HG02623 (cell line): Measurements from ENCODE around the gene LAIR2.
"Not testable (repeated sequence)": the region's sequence is repeated elsewhere in the genome, so short reads cannot be mapped to it uniquely, and the experiment has no call there.

ENCODE experiments used
- ATAC-seq: cut with Tn5 transposase; IDR thresholded peaks from one replicate; pipeline ENCODE4 v1.9.1; 2021; ENCODE audit warnings: moderate library complexity; ENCODE audit not compliant: unreplicated experiment

LAIR2 gene

DNA sequence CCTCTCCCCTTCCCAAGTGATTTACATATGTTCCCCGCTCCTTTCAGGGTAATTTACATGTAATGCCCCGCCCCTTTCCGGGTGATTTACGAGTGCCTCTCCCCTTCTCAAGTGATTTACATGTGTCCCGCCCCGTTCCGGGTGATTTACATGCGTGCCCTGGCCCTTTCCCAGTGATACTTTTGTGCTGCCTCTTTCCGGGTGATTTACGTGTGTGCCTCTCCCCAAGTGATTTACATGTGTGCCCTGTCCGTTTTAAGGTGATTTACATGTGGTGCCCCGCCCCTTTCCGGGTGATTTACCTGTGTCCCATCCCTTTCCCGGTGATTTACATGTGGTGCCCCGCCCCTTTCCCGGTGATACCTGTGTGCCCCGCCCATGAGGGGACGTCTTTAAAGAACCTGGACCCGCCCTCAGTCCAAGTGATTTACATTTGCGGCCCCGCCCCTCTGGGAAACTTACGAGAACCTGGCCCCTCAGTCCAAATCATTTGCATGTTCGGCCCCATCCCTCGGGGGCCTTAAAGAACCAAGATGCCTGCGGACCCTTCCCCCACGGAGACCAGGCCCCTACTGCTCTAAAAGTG lies 38.5 kb upstream of the LAIR2 start:
- ATAC-seq = peak; percentile 36

DNA sequence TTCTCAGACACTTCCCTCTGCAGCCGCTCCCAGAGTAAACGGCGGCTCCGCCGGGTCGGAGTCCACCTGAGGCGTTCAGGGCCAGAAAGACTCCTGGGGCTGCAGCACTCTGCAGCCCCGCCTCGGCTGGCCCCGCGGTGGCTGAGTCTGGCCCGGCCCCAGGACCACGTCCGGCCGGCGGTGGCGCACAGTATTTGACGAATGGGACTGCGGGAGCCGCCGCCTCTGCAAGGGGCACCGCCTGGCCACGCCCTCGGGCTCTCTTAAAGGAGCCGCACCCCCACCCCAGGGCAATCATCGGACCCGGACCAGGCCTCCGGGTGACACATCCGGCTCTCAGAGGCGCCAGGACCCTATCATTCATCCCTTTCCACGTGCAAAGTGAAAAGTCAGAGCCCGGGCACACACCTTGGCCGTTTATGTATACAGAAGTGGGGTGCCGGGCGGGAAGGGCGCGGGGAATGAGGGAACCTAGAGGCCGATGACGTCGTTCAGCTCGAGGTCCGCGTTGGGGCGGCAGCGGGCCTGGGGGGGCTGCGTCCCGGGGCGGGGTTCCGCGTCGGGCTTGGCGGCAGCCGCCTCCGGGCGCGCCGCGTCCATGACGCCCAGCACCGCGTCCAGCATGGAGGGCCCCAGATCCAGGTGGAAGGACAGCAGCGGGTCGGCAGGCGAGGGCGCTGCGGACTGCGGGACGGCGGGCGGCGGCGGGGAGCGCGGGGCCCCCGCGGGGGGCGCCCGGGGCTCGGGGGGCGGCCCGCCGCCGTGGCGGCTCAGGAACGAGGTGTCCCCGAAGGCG lies 37.8 kb upstream of the LAIR2 start:
- peak; percentile 39 for ATAC-seq

DNA sequence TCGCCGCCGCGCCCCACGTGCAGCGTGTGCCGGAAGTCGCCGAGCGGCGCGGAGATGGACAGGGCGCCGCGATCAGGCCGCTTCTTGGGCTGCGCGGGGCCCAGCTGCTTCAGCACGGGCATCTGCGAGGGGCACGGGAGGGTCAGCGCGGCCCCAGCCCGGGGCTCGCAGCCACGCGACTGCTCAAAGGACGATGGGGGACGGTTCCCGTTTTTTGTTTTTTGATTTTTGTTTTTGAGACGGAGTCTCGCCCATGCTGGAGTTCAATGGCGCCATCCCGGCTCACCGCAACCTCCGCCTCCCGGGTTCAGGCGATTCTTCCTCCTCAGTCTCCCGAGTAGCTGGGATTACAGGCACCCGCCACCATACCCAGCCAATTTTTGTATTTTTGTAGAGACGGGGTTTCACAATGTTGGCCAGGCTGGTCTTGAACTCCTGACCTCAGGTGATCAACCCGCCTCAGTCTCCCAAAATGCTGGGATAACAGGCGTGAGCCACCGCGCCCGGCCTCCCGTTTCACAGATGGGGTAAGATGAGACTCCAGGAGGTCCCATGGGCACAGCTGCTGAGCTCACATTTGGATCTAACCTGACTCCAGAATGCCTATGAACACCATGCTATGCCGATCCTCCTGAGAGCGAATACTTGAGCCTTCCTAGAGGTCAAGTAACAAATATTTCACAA lies 37.1 kb upstream of the LAIR2 start:
- ATAC-seq = no peak

DNA sequence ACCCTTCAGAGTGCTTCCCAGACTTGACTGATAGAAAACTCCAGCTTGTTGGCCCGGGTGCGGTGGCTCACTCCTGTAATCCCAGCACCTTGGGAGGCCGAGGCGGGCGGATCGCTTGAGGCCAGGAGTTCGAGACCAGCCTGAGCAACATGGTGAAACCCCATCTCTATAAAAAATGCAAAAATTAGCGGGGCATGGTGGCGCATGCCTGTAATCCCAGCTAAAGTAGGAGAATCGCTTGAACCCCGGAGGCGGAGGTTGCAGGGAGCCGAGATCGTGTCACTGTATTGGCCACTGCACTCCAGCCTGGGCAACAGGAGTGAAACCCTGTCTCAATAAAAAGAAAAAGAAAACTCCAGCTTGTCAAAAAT lies 36.5 kb upstream of the LAIR2 start:
- not testable (repeated sequence) for ATAC-seq

DNA sequence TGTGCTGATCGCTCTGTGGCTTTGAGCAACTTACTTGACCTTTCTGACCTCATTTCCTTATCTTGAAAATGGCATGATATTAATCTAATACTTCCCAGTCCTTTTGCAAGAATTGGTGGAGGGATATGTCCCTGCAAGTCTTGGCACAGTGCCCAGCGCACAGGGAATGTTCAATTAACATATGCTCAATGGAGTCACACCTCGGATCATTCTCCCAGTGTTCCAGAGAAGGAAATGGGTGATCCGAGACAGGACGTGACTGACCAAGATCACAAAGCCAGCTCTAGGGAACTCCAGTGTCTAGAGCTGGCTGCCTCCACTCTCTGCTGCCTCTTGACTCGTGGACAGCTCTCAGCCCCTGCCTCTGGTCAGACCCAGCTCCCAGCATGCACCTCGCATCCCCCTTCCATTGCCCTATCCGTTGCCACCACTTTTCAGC lies 33.1 kb upstream of the LAIR2 start:
- ATAC-seq = no peak

DNA sequence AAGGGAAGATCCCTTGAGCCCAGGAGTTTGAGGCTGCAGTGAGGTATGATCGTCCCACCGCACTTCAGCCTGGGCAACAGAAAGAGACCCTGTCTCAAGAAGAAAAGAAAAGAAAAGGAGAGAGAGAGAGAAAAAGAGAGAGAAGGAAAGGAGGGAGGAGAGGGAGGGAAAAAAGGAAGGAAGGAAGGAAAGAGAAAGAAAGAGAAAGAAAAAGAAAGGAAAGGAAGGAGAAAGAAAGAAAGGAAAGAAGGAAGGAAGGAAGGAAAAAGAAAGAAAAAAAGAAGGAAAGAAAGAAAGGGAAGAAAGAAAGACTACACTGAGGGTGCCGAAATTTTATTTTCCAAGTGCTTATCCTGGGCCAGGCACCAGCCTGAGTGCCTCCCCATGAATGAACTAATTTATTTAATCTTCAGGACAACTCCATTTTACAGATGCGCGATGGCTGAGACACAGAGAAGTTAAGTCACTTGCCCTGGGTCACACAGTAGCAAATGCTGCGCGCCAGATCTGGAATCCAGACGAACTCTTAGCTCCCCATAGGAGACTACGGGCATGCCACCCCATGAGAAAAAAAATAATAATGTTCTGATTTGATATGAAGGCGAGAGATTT lies 32.2 kb upstream of the LAIR2 start:
- ATAC-seq = no peak

DNA sequence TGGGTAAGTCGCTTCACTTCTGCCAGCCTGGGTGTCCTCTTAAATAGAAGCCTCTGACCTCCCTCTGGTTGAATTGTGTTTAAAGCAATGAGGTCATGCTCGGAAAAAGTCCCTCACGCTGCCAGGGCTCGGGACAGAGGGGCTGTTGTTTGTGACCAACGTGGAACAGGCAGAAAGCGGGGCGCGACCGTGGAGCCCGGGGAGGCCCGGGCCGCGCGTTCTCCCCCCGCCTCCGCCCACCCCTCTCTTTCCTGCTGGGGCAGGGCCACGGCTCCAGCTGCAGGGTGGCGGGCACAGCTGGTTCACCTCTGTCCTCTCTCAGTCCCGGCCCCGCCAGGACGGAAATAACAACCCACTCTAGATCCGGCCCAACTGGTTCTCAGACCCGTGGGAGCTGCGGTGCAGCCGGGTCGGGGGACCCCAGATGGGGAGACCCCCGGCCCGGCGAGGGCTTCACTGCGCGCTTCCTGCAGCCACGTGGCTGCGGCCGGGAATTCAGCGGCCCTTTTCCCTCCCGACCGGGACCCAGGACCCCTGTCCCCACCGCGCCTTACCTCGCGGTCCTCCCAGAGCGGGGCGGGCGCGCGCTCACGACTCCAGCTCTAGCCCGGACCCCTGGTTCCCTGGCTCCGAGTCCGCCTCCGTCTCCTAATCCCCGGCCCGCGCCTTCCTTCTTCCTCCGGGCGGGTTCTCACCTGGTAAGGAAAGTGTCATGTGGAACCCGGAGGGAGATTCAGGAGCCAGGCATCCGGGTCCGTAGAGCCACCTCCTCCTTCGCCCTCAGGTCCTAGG lies 31.4 kb upstream of the LAIR2 start:
- ATAC-seq = no peak

DNA sequence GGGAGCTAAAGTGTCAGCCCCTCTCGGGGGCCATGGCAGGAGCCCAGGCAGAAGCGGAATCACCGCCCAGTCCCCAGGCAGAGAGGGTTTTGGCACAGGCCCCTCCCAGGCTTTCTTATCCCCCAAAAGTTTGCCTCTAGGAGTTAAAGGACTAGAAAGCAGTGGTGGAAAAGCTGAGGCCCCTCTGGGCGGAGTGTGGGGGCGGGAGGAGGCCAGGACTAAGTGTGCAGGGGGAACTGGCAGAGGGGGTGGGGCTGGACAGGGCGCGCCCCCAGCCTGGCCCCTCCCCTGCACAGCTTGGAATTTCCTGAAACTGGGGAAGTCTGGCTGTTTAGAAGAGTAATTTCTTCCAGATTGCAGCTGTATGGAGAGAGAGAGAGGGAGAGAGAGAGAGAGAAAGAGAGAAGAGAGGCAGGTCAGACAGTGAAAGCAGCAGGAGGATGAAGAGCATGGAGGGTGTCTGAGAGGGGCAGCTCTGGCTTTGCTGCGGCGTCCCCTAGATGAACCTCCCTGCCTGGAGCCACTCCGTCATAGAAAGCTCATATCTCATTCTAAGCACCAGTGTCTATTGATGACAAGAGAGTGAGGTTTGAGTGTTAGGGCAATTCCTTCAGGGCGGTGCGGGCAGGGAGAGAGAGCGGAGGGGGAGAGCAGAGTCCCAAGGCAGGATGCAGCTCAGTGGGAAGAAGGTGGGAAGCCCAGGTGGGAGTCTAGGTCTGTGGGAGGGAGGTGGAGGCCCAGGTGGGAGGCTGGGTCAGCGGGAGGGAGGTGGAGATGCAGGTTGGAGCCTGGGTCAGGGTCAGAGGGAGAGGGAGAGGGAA lies 29.4 kb upstream of the LAIR2 start, which contains the start of gene CDC42EP5:
Gene CDC42EP5 (minus strand): TSS at position 226 of the 821 bp plus-strand sequence. CDS start 7,749 bp downstream, outside the sequence.
- ATAC-seq = no peak

DNA sequence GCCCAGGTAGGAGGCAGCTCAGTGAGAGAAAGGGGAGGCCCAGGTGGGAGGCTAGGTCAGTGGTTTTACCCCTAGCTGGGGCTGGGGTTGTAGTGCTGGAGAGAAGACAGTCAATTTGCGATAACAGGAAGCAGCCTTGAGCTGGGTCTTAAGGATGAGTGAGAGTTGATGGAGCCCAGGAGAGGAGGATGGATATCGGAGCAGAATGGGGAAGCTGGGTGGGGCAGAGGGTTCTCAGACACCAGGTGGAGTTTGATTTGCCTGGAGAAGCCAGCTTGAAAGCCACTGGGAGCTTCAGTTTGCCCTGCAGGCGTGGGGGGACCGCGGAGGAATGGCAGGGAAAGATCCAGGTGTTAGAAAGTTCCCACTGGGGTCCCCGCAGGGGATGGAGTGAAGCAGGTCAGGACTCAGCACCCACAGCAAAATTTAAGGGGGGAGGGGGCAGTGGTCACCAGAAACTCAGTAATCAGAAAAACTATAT lies 28.7 kb upstream of the LAIR2 start:
- no peak for ATAC-seq

DNA sequence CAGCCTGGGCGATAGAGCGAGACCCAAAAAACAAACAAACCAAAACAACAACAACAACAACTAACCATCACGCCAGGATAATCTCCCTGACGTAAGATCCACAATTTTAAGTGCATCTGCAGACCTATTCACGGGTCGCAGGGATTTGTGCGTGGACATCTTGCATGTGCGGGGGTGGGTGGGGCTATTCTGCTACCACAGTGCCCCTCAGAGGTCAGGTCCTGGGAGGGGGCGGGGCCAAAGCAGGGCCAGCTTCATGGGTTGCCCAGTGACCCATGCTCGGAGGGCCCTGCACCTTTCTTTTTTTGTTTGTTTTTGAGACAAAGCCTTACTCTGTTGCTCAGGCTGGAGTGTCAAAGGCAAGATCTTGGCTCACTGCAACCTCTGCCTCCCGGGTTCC lies 26.9 kb upstream of the LAIR2 start:
- no peak for ATAC-seq

DNA sequence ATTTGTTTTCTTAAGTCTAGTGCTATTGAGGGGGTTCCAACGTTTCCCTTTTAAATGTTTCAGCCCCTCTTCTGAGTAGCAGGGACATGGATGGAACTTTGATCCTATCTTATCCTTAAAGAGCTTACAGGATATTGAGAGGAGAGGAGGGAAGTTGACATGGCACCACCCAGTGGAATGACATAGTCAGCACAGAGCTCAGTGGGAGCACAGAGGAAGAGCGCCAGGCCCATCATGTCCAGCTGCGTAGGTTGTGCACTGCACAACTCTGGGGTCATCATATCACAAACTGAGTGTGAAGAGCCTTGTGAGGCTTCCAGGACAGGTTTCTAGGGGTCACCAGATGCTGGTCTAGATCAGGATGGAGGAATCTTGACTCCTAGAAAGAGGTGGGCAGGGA lies 25.0 kb upstream of the LAIR2 start:
- ATAC-seq = no peak

DNA sequence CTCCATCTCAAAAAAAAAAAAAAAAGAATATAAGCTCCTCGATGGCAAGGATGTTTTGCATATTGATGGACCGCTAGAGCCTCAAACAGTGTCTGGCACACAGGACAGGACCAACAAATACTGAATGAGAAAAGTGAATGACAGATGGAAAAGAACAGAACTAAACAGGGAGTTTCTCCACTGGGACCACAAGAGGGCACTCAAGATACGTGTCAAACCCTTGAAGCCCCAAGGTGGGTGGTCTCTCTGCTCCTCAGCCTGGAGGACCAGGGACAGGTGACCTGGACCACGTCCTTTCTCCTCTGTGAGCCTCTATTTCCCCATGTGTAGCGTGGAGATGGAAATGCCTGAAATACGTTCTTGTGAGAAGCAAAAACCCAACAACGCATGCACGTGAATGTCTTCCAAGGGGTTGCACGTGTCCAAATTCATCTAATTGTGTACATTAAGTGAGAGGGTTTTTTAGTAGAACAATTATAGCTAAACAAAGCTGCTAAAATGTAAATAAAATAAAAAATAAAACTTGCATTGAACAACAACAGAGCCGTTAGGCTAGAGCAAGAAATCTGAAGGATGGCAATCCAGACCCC lies 23.9 kb upstream of the LAIR2 start:
- ATAC-seq = no peak

DNA sequence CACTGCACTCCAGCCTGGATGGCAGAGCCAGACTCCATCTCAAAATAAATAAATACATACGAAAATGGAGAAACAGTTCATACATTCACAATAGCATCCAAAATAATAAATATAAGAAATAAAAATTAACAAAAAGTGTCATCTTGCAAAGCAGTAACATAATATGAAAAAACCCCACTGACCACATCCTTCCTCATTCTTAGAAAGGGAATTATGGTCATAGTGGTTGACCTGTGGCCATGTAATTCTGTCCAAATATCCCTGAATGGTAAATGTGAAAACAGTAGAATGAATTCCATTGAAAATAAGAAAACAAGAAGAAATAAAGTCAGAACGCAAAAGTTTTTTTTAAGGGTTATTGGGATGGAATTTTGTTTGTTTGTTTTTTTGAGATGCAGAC lies 22.6 kb upstream of the LAIR2 start:
- no peak for ATAC-seq

DNA sequence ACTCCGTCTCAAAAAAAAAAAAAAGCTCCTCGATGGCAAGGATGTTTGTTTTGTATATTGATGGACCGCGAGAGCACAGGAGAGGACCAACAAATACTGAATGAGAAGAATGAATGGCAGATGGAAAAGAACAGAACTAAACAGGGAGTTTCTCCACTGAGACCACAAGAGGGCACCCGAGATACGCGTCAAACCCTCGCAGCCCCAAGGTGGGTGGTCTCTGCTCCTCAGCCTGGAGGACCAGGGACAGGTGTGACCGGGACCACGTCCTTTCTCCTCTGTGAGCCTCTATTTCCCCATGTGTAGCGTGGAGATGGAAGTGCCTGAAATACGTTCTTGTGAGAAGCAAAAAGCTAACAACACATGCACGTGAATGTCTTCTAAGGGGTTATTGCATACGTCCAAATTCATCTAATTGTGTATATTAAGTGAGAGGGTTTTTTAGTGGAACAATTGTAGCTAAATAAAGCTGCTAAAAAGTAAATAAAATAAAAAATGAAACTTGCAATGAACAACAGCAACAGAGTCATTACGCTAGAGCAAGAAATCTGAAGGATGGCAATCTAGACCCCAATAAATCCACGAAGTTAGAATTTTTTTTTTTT lies 21.2 kb upstream of the LAIR2 start:
- no peak for ATAC-seq

DNA sequence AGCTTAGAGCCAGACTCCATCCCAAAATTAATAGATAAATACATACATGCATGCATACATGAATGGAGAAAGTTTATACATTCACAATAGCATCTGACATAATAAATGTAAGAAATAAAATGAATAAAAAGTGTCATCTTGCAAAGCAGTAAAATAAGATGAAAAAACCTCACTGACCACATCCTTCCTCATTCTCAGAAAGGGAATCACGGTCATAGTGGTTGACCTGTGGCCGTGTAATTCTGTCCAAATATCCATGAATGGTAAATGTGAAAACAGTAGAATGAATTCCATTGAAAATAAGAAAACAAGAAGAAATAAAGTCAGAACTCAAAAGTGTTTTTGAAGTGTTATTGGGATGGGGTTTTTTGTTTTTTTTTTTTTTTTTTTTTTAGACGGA lies 19.7 kb upstream of the LAIR2 start:
- ATAC-seq = no peak

DNA sequence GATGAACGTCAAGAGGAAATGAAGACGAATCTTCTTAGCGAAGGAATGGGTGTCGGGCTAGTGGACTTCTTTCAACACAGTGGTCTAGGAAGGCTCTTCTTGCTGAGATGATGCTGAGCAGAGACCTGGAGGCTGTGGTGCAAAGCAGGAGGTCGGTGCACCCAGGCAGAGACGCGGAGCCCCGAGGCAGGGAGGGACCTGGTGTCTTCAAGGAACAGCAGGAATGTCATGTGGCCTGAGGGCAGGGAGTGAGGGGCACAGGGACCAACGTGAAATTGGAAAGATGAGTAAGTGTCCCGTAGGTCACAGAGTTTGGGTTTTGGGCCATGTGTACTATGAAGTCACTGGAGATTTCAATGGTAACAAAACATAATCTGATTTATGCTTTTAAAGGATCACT lies 18.2 kb upstream of the LAIR2 start:
- ATAC-seq = no peak

DNA sequence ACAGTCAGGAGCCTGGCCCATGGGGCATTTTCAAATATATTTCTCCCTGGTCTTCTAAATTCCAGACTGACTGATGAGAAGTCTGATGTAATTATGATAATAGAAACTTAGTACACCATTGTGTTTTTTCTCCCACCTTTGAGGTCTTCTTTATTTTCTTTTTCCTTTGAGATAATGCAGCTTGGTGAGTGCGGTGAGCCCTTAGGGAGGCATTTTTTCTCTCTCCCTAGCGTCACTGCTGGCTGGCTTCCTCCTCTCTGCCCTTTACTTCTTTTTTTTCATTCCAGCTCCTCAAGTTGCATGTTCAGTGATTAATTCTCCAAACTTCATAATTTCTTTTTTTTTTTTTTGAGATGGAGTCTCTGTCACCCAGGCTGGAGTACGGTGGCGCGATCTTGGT lies 16.8 kb upstream of the LAIR2 start:
- ATAC-seq = no peak

DNA sequence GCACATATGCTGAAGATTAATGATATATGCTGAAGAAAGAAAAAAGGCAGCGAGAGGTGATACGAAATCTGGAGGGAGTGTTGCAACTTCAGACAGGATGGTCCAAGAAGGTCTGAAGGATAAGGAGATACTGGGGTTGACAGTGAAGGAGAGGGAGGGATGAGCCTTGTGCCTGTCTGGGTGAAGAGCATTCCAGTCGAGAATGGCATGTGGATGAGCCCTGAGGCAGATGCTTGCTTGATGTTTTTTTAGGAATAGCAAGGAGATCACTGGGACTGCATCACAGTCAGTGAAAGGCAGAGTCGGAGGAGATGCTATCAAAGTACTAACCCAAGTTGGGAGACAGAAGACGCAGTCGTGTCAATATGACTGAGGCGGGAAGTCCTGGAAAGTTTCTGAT lies 13.3 kb upstream of the LAIR2 start:
- ATAC-seq = no peak

DNA sequence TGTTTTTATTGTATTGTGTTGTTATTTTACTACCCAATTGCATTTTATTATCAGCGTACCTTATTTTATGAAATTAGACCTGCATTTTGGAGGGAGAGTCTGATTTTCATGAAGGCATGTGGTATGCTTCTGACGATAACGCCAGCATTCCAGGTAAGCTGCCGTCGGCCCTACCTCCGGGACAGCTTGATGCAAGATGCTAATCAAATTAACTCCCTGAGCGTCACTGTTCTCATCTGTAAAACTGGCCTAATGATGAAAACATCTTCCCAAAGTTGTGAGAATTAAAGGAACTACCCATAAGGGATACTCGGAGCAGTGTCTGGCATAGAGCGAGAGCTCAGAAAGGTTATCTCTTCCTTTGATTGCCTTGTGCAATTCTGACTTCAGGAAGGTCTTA lies 12.9 kb upstream of the LAIR2 start:
- no peak for ATAC-seq
